Fibroblast of skin of left quadriceps (primary cell): ENCODE data around the gene PSMA7.

ENCODE experiments used
- DNase-seq, 2 experiments: peaks; one replicate each; pipeline ENCODE4 v3.0.0-alpha.2; 2013; ENCODE audit warnings: low read depth in 2 of 2

PSMA7 gene

DNA sequence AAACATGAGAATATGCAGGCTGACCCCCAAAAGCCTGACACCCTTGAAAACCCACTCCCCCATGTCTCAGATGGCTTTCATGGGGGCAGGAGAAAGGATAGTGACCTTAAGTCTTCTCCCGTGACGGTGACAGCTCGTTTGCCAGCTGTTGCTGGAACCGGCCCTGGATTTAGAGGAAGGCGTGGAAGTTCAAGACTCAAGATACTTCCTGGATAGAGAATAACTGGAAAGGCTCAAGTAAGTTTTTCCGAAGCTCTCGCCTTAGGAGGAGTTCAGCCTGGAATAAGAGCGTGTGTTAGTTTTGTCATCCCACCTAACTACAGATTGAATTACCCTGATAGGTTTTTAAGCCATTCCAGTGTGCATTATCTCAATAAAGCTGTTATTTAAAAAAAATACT, 28.1 kb upstream of the PSMA7 start:
- no peak for DNase-seq

GRCh38 chr20:62170536-62170935, 27.3 kb upstream of the PSMA7 start:
- no peak for DNase-seq

DNA sequence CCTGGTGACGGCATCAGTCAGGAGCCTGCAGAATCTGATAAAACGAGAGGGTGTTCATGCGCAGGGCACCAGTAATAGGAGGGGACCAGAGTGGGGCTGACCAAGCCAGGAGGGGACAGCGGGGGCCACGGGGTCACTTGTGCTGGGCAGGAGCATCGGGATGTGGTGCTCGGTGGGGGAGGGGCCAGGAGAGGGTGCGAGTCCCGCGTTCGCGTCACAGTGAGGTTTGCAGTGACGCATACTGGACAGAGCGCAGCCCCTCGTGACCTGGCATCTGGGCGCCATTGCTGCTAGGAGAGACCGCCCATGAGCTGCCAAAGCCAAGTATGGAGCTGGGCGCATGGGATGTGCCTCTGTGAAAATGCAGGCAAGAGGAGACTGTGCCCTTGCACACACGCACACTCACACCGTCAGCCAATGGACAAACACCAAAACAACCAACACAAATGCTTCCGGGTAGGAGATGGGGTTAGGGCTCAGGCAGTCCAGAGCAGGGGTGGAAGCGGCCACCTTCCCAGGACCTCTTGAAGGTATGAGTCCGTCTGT, 25.8 kb upstream of the PSMA7 start:
- DNase-seq = no peak

GRCh38 chr20:62168061-62168460, 24.9 kb upstream of the PSMA7 start:
- no peak for DNase-seq

- DNase-seq = no peak
These were observed 24.3 kb upstream of the PSMA7 start for GRCh38 chr20:62167474-62167873.

DNA sequence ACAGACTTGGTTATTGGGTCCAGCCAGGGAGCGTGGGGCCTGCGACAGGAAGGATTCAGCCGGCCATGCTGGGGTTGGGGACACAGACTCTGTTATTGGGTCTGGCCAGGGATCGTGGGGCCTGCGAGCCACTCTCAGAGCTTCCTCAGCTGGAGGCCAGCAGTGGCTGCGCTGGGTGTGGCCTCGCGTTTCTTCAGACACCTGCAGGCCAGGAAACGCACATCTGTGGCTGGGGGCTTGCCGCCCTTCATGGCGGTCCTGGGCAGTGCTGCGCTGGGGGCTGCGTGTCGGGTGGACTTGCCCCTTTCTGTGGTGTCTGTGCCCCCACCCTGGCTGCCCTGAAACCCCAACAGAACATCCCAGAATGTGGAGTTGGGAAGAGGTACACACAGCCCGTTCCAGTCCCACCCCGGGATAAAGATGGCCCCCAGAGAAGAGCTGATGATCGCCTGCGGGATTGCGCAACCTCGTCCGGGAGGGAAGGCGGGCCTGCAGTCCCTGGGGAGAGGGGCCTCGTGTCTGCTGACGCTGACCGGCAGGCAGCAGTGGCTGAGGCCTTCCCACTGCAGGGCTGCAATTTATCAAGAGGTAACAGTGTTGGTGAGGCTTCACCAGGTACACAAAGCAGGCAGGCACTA, 22.7 kb upstream of the PSMA7 start:
- no peak for DNase-seq

DNA sequence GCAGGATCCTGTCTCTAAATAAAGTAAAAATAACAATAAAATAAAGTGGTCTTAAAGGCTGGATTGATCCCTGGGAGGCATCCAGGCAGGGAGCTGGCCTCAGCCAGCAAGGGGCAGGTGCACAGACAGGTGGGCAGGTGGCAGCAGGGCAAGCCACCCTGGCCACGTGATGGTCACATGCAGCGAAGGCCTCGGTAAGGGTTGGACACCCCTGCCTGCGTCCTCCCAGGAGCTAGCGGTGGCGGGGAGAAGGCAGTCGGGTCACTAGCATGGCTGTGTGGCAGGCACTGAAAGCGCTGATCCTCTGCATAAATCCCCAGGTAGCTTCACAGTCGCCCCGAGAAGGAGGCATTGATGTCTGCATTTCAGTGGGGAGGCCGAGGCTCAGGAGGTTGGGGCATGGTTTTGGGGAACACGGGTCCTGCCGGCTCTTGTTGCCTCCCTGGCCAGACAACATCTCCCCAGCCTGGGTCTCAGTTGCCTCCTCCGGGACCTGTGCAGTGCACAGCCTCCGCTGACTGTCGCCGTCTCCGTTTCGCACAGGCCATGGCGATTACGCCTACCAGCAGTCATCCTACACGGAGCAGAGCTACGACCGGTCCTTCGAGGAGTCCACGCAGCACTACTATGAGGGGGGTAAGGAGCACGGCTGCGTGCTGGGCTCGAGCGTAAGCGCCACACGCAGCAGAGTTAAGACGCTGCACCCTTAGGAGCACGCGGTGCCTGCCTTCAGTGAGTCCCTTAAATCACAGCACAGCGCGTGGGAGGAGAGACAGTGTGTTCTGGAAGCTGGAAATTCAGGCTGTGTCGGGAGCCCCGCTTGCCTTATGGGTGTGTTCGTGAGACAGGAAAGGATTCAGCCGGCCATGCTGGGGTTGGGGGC, 21.9 kb upstream of the PSMA7 start:
- no peak for DNase-seq

DNA sequence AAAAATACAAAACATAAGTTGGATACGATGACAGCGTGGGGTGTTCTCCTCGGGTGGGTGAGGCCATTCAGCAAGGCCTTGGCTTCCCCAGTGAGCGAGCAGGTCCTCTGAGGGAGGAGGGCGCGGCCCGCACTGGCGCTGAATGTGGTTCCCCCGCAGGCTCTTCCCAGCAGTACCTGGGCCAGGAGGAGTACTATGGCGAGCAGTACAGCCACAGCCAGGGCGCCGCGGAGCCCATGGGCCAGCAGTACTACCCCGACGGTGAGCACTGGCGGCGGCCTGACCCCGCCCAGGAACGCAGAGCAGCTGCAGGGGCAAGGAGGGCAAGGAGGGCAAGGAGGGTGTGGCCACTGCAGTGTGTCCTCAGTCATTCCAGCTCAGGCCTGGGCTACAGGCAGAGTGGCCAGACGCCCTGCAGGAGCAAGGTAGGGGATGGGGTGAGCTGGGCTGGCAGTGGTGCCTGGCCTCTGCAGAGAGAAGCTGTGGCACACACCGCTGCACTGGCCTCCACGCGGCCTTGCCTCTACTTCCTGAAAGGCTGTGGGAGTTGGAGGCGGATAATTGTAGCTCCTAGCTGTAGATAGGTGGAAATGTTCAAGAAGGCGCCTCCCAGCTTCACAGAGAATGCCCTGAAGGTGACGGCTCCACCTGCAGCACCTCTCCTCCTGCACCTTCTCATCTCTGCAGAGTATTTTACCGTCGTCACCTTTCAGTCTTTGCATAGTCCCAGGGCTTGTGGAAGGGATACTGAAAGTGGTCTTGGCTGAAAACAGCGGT, 21.0 kb upstream of the PSMA7 start:
- DNase-seq = no peak

DNA sequence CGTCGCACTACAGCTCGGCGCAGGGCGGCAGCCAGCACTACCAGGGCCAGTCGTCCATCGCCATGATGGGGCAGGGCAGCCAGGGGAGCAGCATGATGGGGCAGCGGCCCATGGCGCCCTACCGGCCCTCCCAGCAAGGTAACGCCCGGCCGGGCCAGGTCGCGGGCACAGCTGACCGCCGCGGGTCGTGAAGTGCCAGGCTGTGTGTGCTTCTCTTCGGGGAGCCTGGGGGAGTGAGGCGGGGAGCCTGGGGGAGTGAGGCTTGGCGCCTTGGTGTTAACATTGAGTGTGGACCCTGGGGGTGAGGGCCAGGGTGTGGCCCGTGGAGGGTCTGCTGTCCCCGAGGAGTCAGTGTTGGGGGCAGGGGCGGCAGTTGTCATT, 20.3 kb upstream of the PSMA7 start:
- no peak for DNase-seq

GRCh38 chr20:62162765-62163484, 19.7 kb upstream of the PSMA7 start:
- no peak for DNase-seq

GRCh38 chr20:62161347-62161746, 18.2 kb upstream of the PSMA7 start:
- DNase-seq = no peak

DNA sequence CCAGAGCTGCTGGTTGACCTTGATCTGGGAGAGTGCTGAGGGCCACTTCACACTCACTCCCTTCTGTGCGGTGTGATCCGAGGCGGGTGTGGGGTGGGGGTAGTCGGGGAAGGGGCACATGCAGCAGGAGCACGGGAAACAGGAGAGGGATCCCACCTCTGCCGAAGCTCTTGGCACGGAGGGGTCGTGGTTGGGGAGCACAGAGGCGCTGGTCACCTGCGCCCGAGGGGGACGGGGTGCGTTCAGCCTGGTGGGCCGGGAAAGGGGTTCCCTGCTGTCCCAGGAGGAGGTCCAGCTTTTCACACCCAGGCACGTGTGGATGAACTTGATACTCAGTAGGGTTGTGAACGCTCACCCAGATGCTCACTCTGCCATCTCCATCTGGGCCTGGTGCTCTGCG, 17.7 kb upstream of the PSMA7 start:
- DNase-seq = no peak

- no peak for DNase-seq
These were observed 17.1 kb upstream of the PSMA7 start for GRCh38 chr20:62160253-62160652.

- no peak for DNase-seq
These were observed 16.6 kb upstream of the PSMA7 start for GRCh38 chr20:62159839-62160238.

DNA sequence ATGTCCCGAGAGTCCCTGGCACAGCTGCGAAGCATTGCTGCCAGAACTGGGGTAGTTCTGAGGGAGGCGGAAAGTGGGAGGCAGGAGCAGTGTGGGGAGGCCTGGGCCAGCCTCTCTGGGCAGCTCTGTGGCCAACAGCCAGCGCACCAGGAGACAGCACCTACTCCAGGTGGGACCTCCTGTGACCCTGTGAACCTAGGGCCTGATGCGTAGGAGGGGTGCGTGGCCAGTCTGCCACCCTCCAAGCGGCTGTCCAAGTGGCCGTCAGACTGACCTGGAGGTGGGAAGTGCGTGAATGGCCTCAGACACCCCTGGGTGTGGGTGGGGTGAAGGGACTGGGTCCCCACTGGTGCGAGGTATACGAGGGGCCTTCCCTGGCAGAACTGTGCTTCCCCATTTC, 15.9 kb upstream of the PSMA7 start:
- DNase-seq = no peak

- DNase-seq = no peak
These were observed 15.3 kb upstream of the PSMA7 start for GRCh38 chr20:62158541-62158940.

DNA sequence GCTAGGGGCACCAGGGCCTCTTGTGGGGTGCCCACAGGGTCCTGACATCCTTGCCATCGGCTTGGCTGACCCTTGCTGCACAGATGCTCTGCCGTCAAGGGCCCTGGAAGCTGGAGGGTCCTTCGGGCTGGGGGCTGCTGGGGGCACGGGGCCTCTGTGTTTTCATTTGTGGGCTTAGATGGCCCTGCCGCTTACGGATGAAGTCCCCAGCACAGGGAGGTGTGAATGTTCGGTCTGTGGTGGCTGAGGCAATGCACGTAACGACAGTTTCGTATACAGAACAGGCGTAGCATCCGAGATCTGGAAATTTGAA, 14.8 kb upstream of the PSMA7 start:
- DNase-seq = no peak

- no peak for DNase-seq
These were observed 14.3 kb upstream of the PSMA7 start for GRCh38 chr20:62157387-62158087.

DNA sequence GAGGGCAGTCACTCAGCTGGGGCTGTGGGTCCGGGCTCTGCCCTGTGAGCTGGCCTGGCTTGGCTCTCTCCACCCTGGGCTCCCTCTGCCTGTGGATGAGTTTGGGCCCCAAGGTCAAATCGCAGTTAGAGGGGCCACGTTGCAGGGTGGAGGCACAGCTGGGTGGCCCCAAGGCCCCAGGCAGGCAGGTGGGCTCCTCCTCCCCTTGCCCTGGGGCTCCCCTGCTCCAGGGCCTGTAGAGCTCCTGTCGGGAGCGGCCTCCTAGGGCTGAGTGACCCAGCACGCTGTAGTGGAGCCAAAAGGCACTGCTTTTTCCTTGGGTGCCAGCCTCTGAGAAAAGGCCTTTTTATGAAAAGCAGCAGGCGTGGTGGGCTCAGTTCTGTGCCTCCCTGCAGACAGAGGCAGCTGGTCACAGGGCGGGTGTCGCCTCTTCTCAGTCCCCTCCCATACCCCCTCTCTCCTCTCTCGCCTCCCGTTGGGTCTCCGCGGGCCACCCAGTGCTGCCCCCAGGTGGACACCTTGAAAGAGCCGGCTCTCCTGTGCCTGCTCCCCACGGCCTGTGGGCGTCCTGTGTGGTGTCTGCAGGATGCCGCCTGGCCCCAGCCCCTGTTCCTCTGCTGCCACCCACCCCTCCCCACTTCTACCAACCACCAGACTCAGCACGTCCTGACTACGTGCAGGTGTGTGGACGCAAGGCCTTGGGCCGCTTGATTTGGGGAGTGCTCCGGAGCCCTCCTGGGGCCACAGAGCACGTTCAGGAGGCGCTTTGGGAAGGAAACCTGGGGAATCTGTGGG, 13.6 kb upstream of the PSMA7 start:
- no peak for DNase-seq

DNA sequence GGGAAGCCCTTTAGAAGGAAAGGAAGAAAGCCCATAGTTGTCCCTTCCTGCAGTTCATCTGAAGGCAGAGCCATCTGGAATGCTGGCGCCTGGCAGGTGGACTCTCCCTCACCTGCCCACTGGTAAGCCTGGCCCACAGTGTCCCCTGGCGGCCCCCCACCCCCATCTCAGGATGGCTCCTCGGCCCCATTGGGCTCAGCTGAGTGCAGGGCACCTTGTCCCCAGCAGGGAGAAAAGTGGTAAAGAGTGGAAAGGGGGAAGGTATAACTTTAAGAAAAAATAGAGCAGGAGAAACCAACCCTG, 13.0 kb upstream of the PSMA7 start:
- no peak for DNase-seq
